ENCODE results near the gene KIAA1549.

The KIAA1549 gene

GRCh38 chr7:138880881-138881578 lies 100.2 kb downstream of the KIAA1549 start:
- DNase-seq, result no peak

- DNase-seq, result no peak
Measured at GRCh38 chr7:138879356-138879755, 101.8 kb downstream of the KIAA1549 start.

DNA sequence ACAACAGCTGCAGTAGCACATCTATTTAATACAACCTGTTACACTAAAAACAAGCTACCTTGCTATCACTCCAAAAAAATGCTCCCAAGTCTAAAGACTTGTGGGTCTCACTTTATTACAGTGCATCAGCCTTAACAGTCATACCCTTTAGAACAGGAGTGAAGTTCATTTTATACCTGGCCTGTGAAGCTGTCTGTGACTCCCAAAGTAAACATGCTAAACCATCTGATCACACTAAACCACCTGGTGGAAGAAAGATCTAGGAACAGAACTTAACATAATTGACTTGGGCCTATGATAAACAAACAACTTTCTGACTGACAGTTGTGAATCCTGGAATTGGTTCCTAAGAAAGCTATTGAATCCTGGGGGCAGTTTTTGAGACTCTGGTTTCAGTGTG lies 102.3 kb downstream of the KIAA1549 start:
- no peak for DNase-seq

- no peak for DNase-seq
Measured at GRCh38 chr7:138878051-138878450, 103.1 kb downstream of the KIAA1549 start.

GRCh38 chr7:138876326-138876725 lies 104.9 kb downstream of the KIAA1549 start:
- no peak for DNase-seq

GRCh38 chr7:138875794-138876193 lies 105.4 kb downstream of the KIAA1549 start:
- DNase-seq, result no peak

DNA sequence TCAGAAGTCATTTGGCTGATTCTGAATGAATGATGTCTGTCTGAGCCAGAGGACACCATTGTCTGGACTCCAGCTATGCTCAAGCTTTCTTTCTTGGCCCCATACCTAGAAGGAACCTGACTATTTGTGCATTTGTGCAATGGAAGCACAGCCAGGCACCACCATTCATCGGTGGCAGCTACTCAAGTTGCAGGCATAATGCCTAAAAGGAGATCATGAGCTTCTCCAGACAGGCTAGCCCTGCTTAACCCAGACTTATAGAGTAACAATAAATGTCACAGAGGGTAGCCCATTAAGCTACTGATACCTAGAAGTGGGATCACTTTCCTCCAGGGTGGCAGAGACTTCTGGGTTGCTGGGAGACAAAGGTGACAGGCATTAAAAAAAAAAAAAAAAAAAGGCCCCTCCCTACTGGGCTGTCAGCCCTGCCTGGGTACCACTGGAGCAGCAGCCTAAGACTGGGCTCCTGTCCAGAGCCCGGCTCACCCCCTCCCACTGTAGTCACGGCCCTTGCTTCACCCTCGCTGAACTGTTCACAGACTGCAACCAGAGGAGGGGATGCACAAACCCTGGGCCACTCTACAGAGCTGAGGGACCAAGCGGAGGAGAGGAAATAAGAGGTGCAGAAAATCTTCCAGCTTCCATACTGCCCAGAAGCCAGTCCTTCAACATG lies 107.8 kb downstream of the KIAA1549 start:
- DNase-seq, result no peak

- DNase-seq, result no peak
Measured at GRCh38 chr7:138872576-138872975, 108.6 kb downstream of the KIAA1549 start.

DNA sequence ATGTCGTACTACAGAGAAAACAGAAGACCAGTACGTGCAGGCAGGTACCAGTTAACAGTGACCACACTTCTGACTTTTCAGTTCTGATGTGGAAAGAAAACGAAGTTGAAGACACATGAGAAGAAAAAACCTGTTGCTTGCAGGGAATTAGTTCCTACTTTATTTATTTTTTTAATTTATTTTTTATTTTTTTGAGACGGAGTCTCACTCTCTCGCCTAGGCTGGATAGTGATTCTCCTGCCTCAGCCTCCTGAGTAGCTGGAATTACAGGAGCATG lies 109.4 kb downstream of the KIAA1549 start:
- DNase-seq, result no peak

DNA sequence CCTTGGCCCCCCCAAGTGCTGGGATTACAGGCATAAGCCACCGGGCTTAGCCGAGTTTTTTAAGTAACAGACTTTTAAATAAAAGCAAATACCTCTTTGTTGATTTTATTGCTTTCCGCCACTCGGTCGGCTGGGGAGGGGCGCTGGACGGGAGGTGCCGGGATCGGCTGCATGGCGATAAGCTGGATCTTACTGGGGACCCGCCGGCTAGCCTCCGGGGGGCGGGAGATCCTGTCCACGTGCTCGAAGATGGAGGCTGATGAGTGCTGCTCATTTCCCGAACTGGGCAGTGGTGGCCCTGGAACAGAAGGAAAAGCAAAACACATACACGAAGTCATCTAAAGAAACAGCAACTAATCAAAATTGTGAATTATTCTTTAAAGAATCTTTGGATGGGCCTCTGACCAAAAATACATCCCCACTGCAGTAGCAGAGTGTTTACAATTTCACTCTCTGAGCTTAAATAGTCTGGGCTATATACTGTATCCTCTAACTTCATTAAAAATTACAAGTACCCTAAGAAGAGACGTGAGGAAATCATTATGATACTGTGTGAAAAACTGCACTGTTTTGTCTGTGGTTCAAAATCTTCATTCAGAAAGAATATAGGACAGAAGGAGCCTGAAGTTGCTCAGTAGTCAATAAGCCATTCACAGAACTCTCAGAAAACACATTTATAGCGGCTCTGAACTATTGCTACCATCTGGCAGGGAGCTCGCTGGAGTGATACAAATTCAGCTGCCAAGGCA lies 110.0 kb downstream of the KIAA1549 start:
- DNase-seq, result no peak

DNA sequence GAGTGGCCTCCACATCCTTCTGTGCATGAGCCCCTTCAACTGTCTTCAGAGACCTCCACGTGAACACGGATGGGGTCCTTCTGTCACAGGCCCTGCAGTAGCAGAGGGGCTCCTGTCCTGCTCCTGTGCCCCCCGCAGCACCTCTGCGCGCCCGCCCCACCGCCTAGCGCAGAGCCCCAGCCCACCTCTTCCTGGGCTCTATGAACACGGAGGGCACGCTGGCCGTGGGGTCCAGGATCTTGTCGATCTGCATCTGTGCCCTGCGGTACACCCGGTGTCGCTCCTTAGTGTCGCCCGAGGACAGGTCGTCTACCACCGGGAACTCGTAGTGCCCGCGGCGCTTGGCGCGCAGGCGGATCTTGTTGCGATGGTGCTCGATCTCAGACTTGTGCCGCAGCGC lies 111.8 kb downstream of the KIAA1549 start:
- no peak for DNase-seq

- DNase-seq, result no peak
Measured at GRCh38 chr7:138868711-138869110, 112.5 kb downstream of the KIAA1549 start.

DNA sequence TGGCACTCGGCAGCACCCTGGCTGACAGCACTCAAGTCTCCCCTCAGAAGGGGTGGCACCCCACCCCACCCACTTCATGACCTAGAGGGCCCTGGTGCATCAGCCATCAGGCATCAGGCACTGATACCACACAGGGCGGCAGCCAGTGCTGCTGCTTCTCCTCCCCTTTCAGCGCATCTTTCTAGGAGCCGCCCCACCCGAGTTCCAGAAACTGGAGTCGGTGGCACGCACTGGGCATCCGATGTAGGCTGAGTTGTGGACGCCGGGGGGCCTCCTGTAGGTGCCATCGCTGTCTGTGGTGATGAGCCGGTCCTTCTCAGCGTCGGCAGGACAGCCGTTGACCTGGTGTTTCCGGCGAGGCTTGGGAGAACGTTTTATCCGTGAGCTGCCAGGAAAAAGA lies 113.4 kb downstream of the KIAA1549 start:
- DNase-seq, result no peak

DNA sequence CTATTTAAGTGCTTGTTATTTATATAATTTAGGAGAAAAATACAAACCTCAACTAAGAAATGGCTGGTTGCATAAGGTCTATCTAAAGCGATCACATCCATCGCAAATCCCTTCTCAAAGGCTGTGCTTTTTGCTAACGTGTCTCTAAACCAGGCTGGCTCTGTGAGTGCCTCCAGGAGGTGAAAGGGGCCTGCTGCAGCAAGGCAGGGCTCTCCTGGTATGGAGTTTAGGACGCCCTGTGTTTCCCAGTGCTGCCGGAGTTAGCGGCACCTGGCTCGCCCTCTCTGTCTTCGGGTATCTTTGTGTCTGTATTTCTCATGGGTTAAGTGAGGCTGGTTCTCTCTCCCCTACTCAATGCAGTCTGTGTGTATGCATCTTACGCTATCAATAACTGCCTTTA lies 114.8 kb downstream of the KIAA1549 start:
- no peak for DNase-seq

DNA sequence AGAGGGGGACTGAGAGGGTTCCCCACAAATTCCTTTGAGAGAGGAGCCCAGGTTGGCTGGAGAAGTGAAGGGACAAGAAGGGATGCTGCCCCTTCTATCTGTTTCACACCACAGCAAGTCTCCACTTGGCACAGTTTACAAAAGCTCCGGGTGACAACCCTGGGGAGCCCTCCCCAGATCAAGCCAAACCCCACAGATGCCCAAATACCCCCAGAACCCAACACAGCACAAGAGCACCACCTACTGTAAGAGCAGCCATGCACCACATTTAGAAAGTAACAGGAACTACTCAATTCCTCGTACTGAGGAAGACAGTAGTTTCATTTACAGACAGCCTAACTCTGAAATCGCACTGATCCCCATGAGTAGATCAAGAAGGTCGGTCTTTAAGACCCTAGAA lies 115.3 kb downstream of the KIAA1549 start:
- no peak for DNase-seq

- DNase-seq, result no peak
Measured at GRCh38 chr7:138864667-138865066, 116.5 kb downstream of the KIAA1549 start.

GRCh38 chr7:138863931-138864330 lies 117.3 kb downstream of the KIAA1549 start:
- DNase-seq, result no peak

GRCh38 chr7:138861051-138861450 lies 120.1 kb downstream of the KIAA1549 start:
- no peak for DNase-seq

DNA sequence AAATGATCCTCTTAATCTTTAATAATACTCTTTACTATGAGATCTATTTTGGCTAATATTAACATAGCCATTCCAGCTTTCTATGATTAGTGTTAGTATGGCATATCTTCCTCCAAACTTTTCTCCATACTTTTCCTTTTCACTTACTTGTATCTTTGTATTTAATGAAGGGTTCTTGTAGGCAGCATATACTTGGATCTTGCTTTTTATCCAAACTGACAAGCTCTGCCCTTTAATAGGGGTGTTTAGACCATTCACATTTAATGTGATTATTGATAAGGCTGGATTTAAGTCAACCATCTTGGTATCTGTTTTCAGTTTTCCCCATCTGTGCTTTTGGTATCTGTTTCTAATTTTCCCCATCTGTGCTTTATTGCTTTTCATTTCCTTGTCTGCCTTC lies 123.5 kb downstream of the KIAA1549 start:
- DNase-seq, result no peak

DNA sequence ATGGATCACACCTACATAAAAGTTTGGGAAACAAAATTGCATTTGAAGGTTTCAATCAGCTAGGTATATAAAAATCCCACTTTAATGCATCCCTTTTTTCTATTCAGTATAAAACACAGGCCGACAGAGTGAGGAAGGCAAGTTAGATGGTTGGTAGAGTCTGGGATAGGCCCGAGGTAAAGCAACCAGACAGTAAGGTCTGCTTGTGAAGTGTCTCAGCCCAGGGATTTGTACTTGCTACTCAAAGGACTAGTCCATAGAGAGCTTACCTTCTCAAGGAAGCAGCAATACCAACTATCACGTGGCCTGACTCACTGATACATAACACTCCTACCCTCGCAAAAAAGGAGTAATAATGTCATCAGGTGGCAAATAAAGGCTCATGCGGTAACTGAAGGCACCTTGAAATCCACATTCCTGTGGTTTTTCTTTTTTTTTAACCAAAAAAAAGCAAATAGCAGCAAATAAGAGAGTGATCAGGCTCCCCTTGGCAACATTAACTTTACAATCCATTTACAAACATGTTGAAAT lies 127.0 kb downstream of the KIAA1549 start:
- no peak for DNase-seq

GRCh38 chr7:138853448-138853847 lies 127.7 kb downstream of the KIAA1549 start:
- DNase-seq, result no peak

- no peak for DNase-seq
Measured at GRCh38 chr7:138852469-138852868, 128.7 kb downstream of the KIAA1549 start.

DNA sequence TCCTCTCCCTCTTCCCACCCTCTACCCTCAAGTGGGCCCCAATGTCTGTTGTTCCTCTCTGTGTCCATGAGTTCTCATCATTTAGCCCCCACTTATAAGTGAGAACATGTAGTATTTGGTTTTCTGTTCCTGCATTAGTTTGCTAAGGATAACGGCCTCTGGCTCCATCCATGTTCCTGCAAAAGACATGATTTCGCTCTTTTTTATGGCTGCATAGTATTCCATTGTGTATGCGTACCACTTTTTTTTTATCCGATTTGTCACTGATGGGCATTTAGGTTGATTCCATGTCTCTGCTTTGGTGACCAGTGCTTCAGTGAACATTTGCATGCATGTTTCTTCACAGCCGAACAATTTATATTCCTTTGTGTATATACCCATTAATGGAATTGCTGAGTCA lies 131.5 kb downstream of the KIAA1549 start:
- DNase-seq, result no peak

Data from NCI-H345 (cell line).